H1 (cell line): ENCODE results near the gene APOL6. TPM values are rescaled to one million over a fixed set of nuclear protein-coding genes. Genes with fewer than 3 reads are reported as not detected.

Source experiments
- CTCF ChIA-PET: fragments of 300-600 bp; sonication (Branson Sonifier 250); formaldehyde crosslinking; loops from one replicate; lab custom pipeline; 2021; ENCODE audit not compliant: partially characterized antibody; lab: Charles Lee
- POLR2A ChIA-PET: fragments of 300-600 bp; sonication (Branson Sonifier 250); formaldehyde crosslinking; loops from one replicate; lab custom pipeline; 2021; ENCODE audit warnings: inconsistent platforms; ENCODE audit not compliant: partially characterized antibody; lab: Charles Lee
- DNase-seq, 2 experiments: peaks; one replicate each; pipeline versions ENCODE4 v3.0.0 to v3.0.0-alpha.2; 2010 to 2022; ENCODE audit warnings: low spot score in 2 of 2, low read depth in 1 of 2, mixed read lengths in 1 of 2
- FAIRE-seq: peaks from 2 replicates; lab custom pipeline; 2011; peaks lifted over from hg19 to GRCh38; lab: Jason Lieb, UNC
- H2AFZ ChIP-seq: 2 replicates; pipeline ENCODE4 v1.8.1; 2012; ENCODE audit warnings: low read length, inconsistent platforms
- H2AK5ac ChIP-seq: 2 replicates; pipeline ENCODE4 v1.6.1; 2013; ENCODE audit warnings: low read depth, low read length
- H2BK120ac ChIP-seq: replicated peaks from 2 replicates; pipeline ENCODE3; 2013; ENCODE audit warnings: low read depth, low read length, inconsistent platforms
- H2BK12ac ChIP-seq: 2 replicates; pipeline ENCODE4 v1.6.1; 2013; ENCODE audit warnings: low read depth, low read length
- H2BK15ac ChIP-seq: 2 replicates; pipeline ENCODE4 v1.6.1; 2013; ENCODE audit warnings: low read length
- H2BK20ac ChIP-seq: 2 replicates; pipeline ENCODE4 v1.6.1; 2013; ENCODE audit warnings: low read length
- H2BK5ac ChIP-seq: 2 replicates; pipeline ENCODE4 v1.6.1; 2013; ENCODE audit warnings: low read depth, low read length
- H3K14ac ChIP-seq: 2 replicates; pipeline ENCODE4 v1.6.1; 2013; ENCODE audit warnings: inconsistent platforms; ENCODE audit not compliant: insufficient read length
- H3K18ac ChIP-seq: 2 replicates; pipeline ENCODE4 v1.6.1; 2013; ENCODE audit warnings: low read length; ENCODE audit errors: extremely low read depth
- H3K23ac ChIP-seq: 2 replicates; pipeline ENCODE4 v1.6.1; 2013; ENCODE audit warnings: inconsistent platforms; ENCODE audit not compliant: insufficient read length
- H3K23me2 ChIP-seq: 2 replicates; pipeline ENCODE4 v1.6.1; 2013; ENCODE audit warnings: low read depth, low read length
- H3K27ac ChIP-seq: 2 replicates; pipeline ENCODE4 v1.6.1; 2011; ENCODE audit warnings: low read depth, low read length, inconsistent platforms
- H3K27me3 ChIP-seq, 4 experiments: replicated peaks in 1 of 4; 1 replicate in 1 of 4; 2 replicates in 3 of 4; pipeline versions ENCODE4 v1.6.1 to v1.8.1; 2011 to 2013; ENCODE audit warnings: low read length in 3 of 4, mild to moderate bottlenecking in 3 of 4, inconsistent platforms in 2 of 4, mixed read lengths in 2 of 4, moderate library complexity in 1 of 4; ENCODE audit not compliant: control insufficient read depth in 3 of 4, insufficient read depth in 3 of 4; ENCODE audit errors: extremely low read depth in 1 of 4
- H3K36me3 ChIP-seq, 4 experiments: 2 replicates each; pipeline versions ENCODE4 v1.6.1 to v1.8.1; 2011 to 2013; ENCODE audit warnings: mild to moderate bottlenecking in 4 of 4, low read length in 3 of 4, moderate library complexity in 2 of 4, control low read depth in 1 of 4, inconsistent platforms in 1 of 4; ENCODE audit not compliant: insufficient read depth in 4 of 4, control insufficient read depth in 2 of 4
- H3K4ac ChIP-seq: replicated peaks from 2 replicates; pipeline ENCODE3; 2013; ENCODE audit warnings: low read length, low read depth, mixed read lengths, inconsistent platforms; ENCODE audit not compliant: insufficient read length
- H3K4me1 ChIP-seq, 4 experiments: replicated peaks in 1 of 4; 1 replicate in 1 of 4; 2 replicates in 3 of 4; pipeline versions ENCODE4 v1.6.1 to v1.8.1; 2011 to 2013; ENCODE audit warnings: low read length in 3 of 4, inconsistent platforms in 2 of 4, mixed read lengths in 1 of 4; ENCODE audit not compliant: insufficient read depth in 4 of 4, control insufficient read depth in 3 of 4
- H3K4me2 ChIP-seq, 2 experiments: 2 replicates each; pipeline versions ENCODE4 v1.6.1 to v1.8.1; 2011 to 2013; ENCODE audit warnings: low read depth in 2 of 2, low read length in 2 of 2, control low read depth in 1 of 2, inconsistent platforms in 1 of 2, mild to moderate bottlenecking in 1 of 2; ENCODE audit not compliant: insufficient read depth in 1 of 2
- H3K4me3 ChIP-seq, 4 experiments: fragments of 200-600, 300-600 bp in 1 of 4; sonication (generic), shearing (Covaris generic), sonication (Bioruptor Twin) in 1 of 4; 2 replicates each; pipeline versions ENCODE4 v1.5.1 to v1.8.1; 2011 to 2016; ENCODE audit warnings: low read length in 4 of 4, low read depth in 3 of 4, control low read depth in 2 of 4, inconsistent platforms in 2 of 4, mild to moderate bottlenecking in 2 of 4, mixed read lengths in 1 of 4, moderate library complexity in 1 of 4; ENCODE audit not compliant: insufficient read depth in 2 of 4; ENCODE audit errors: extremely low read depth in 1 of 4
- H3K56ac ChIP-seq: replicated peaks from 2 replicates; pipeline ENCODE3; 2013; ENCODE audit warnings: low read depth, mild to moderate bottlenecking, mixed read lengths, low read length, inconsistent platforms; ENCODE audit not compliant: insufficient read length
- H3K79me1 ChIP-seq: 2 replicates; pipeline ENCODE4 v1.6.1; 2013; ENCODE audit warnings: low read depth, low read length, control low read depth
- H3K79me2 ChIP-seq, 2 experiments: 2 replicates each; pipeline versions ENCODE4 v1.6.1 to v1.8.1; 2012 to 2013; ENCODE audit warnings: low read length in 2 of 2, mild to moderate bottlenecking in 2 of 2, inconsistent platforms in 1 of 2; ENCODE audit not compliant: insufficient read depth in 2 of 2, control insufficient read depth in 1 of 2
- H3K9ac ChIP-seq, 4 experiments: replicated peaks in 1 of 4; 1 replicate in 1 of 4; 2 replicates in 3 of 4; pipeline versions ENCODE4 v1.6.1 to v1.8.1; 2011 to 2013; ENCODE audit warnings: low read depth in 3 of 4, low read length in 3 of 4, control low read depth in 2 of 4, mild to moderate bottlenecking in 2 of 4, moderate library complexity in 2 of 4, inconsistent platforms in 1 of 4; ENCODE audit errors: extremely low read depth in 1 of 4
- H3K9me3 ChIP-seq, 2 experiments: 2 replicates each; pipeline versions ENCODE4 v1.6.1 to v1.8.1; 2012 to 2013; ENCODE audit warnings: mild to moderate bottlenecking in 2 of 2, moderate library complexity in 2 of 2, control low read depth in 1 of 2, inconsistent platforms in 1 of 2, low read depth in 1 of 2, low read length in 1 of 2, mixed read lengths in 1 of 2; ENCODE audit not compliant: insufficient read depth in 2 of 2
- H4K20me1 ChIP-seq, 2 experiments: replicated peaks in 1 of 2; 2 replicates each; pipeline versions ENCODE3 to v1.8.1; 2011 to 2013; ENCODE audit warnings: inconsistent platforms in 2 of 2, low read length in 2 of 2, mild to moderate bottlenecking in 1 of 2; ENCODE audit not compliant: insufficient read depth in 2 of 2, control insufficient read depth in 1 of 2
- H4K5ac ChIP-seq: 2 replicates; pipeline ENCODE4 v1.6.1; 2013; ENCODE audit warnings: low read length, low read depth, mixed read lengths, inconsistent platforms; ENCODE audit not compliant: insufficient read length
- H4K8ac ChIP-seq: 2 replicates; pipeline ENCODE4 v1.8.0; 2013; ENCODE audit warnings: mild to moderate bottlenecking, moderate library complexity, low read length, inconsistent platforms; ENCODE audit not compliant: insufficient read depth; ENCODE audit errors: extremely low read depth
- H4K91ac ChIP-seq: replicated peaks from 2 replicates; pipeline ENCODE3; 2013; ENCODE audit warnings: low read length, mixed read lengths, inconsistent platforms; ENCODE audit not compliant: insufficient read length
- EGR1 ChIP-seq: IDR thresholded peaks from 2 replicates; pipeline ENCODE4 v1.6.1; 2011; ENCODE audit warnings: low read depth, low read length, borderline replicate concordance
- HDAC2 ChIP-seq, 2 experiments: fragments of 300-600 bp in 1 of 2; sonication (generic) in 1 of 2; IDR thresholded peaks; 2 replicates each; pipeline ENCODE4 v1.6.1; 2011 to 2012; ENCODE audit warnings: low read depth in 2 of 2, low read length in 2 of 2, mild to moderate bottlenecking in 2 of 2, moderate library complexity in 2 of 2, borderline replicate concordance in 1 of 2, inconsistent platforms in 1 of 2
- SP4 ChIP-seq: IDR thresholded peaks from 2 replicates; pipeline ENCODE4 v1.6.1; 2012; ENCODE audit warnings: low read length, inconsistent platforms
- WGBS, 2 experiments: shearing (Covaris generic) in 1 of 2; methylation state at CpG; one replicate each; pipeline versions ENCODE4 v1.1.6 to v1.1.7; 2013 to 2015; ENCODE audit warnings: low lambda C conversion rate in 2 of 2, mixed read lengths in 2 of 2, inconsistent platforms in 1 of 2, low coverage in 1 of 2, missing lambda C conversion rate in 1 of 2; ENCODE audit not compliant: insufficient replicate concordance in 2 of 2, insufficient coverage in 1 of 2, insufficient read length in 1 of 2; ENCODE audit errors: extremely low coverage in 1 of 2, missing lambda C conversion rate in 1 of 2; 5-methylcytosine and 5-hydroxymethylcytosine counted together
- polyA plus RNA-seq, 7 experiments: library from polyadenylated mRNA; depleted of rRNA in 3 of 7; stranded (reverse) in 5 of 7; unstranded in 2 of 7; fragments of >200 nt in 5 of 7; fragments of 200-250 nt in 2 of 7; gene quantifications; 1 replicate in 5 of 7; 2 replicates in 1 of 7; 4 replicates in 1 of 7; pipeline versions ENCODE4 v1.2.1 to v1.2.3, GENCODE V29; 2011 to 2013; ENCODE audit warnings: missing spikeins in 2 of 7, mixed read lengths in 2 of 7
- total RNA-seq: library from RNA; stranded (reverse); fragmentation: NEBNext Ultra II Directional; extraction: Animal tissue kit (Norgen Biotek cat#: 25700); gene quantifications from 2 replicates; pipeline ENCODE4 v1.2.1, GENCODE V29; 2021

The APOL6 gene
- total and polyA plus RNA-seq, 2 of the 8 experiments (the other 6 are each of a cell fraction or from before 2014, with no cell fraction given) = 0.06 to 0.13 TPM

DNA sequence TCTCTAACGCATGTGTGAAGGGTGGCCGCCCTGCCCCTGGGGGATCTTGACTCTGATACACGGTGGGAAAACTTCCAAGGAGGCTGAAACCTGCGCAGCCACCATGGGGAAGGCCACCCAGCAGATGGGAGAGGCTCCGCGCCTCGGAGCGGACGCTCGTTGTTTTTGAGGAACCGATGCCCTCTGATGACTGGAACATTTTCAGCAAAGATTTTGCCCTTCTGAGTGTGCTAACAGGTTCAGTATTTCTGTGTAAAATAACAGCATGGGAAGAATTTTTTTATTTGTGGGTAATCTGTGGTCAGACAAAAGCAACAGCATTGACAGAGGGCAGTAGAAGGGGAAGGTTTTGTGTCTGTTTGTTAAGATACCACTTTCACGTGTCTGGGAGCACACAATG is 47.8 kb upstream of the APOL6 start:
- H3K14ac ChIP-seq = no peak overlapping the region
- no peak overlapping the region for H3K18ac ChIP-seq
- no peaks in the 10 kb centered on the region for H3K27me3 ChIP-seq
- no peak overlapping the region for H3K4me2 ChIP-seq
- no peaks in the 10 kb centered on the region; the same call in 1 of the 2 replicates for H3K79me1 ChIP-seq
- no peak for TF ChIP-seq HDAC2 (IDR thresholded peaks at IDR 0.05; ENCODE audit: borderline replicate concordance in 1 of 2, low read depth in 2 of 2, low read length in 2 of 2)
- no peak for TF ChIP-seq EGR1
- TF ChIP-seq SP4 = no peak
- no peak overlapping the region for H2BK12ac ChIP-seq
- POLR2A ChIA-PET = no interaction called here
- H3K4ac ChIP-seq = no peak overlapping the region
- no peak overlapping the region for H2AFZ ChIP-seq
- H3K27ac ChIP-seq = no peak overlapping the region
- no peak overlapping the region for H2BK120ac ChIP-seq
- H2BK20ac ChIP-seq = no peak overlapping the region
- no peak overlapping the region; the same call in 1 of the 2 replicates for H4K8ac ChIP-seq
- H3K9me3 ChIP-seq = peaks cover 0 to 7% of the 10 kb centered on the region in 2 experiments; a peak in 1 of 4 replicates
- H3K36me3 ChIP-seq = no peaks in the 10 kb centered on the region
- no peak overlapping the region for H3K56ac ChIP-seq
- no peak for DNase-seq
- no peak overlapping the region for H4K91ac ChIP-seq
- no peak overlapping the region for H3K23ac ChIP-seq
- H2AK5ac ChIP-seq = no peak overlapping the region
- 81% methylated on average over 12 of the region's 12 CpGs; no CpG with 5 or more reads in 1 of the 2 experiments for WGBS, 2 experiments
- H3K4me3 ChIP-seq = no peak overlapping the region
- H2BK15ac ChIP-seq = no peak overlapping the region
- peaks cover 0 to 4% of the 10 kb centered on the region in 2 experiments for H4K20me1 ChIP-seq
- H4K5ac ChIP-seq = no peak overlapping the region
- CTCF ChIA-PET = interaction anchor here (1.3 to 2.7 kb wide), 3 partner anchors 17 to 170 kb away, joined by 3 to 11 read pairs (median 3); no protein-coding TSS in a partner anchor
- no peak overlapping the region for H3K9ac ChIP-seq
- H2BK5ac ChIP-seq = no peak overlapping the region
- FAIRE-seq = no peak
- H3K23me2 ChIP-seq = peaks cover 4% of the 10 kb centered on the region
- no peaks in the 10 kb centered on the region for H3K4me1 ChIP-seq
- H3K79me2 ChIP-seq = peaks cover 0 to 3% of the 10 kb centered on the region in 2 experiments; a peak in 1 of 4 replicates
